HEK293 (cell line): ENCODE data around the gene DDX23.
A peak's percentile ranks its signal among the peaks of the same experiment; 100 is the strongest.
"Not testable (repeated sequence)": the region's sequence is repeated elsewhere in the genome, so short reads cannot be mapped to it uniquely, and the experiment has no call there.

Experiments used
- CTCF ChIA-PET: fragments of 350-600 bp; formaldehyde crosslinking; extraction: SDS; loops from one replicate; lab custom pipeline; 2021; ENCODE audit warnings: antibody characterized with exemption; lab: Yijun Ruan, JAX
- POLR2A ChIA-PET: fragments of 300-600 bp; formaldehyde crosslinking; extraction: SDS; loops from one replicate; lab custom pipeline; 2020; ENCODE audit warnings: antibody characterized with exemption, inconsistent platforms; lab: Yijun Ruan, JAX
- H3K27ac ChIP-seq: fragments of 200-500 bp; sonication (Bioruptor generic); 2 replicates; pipeline ENCODE4 v1.5.1; 2014; ENCODE audit warnings: low read depth, low read length, control low read depth, inconsistent platforms; ENCODE audit errors: extremely low read depth
- H3K36me3 ChIP-seq, 2 experiments: fragments of 200-500 bp in 1 of 2; sonication (Bioruptor generic) in 1 of 2; 1 replicate in 1 of 2; 2 replicates in 1 of 2; pipeline ENCODE4 v1.5.1; 2014 to 2017; ENCODE audit warnings: inconsistent platforms in 2 of 2, low read length in 2 of 2; ENCODE audit not compliant: control insufficient read depth in 2 of 2, insufficient read depth in 1 of 2
- H3K4me1 ChIP-seq: fragments of 200-500 bp; sonication (Bioruptor generic); 2 replicates; pipeline ENCODE4 v1.5.1; 2014; ENCODE audit warnings: mild to moderate bottlenecking, low read length, inconsistent platforms; ENCODE audit not compliant: control insufficient read depth, insufficient read depth
- H3K4me3 ChIP-seq: 2 replicates; pipeline ENCODE4 v1.5.1; 2011; ENCODE audit warnings: low read depth, mild to moderate bottlenecking, control low read depth, low read length, moderate library complexity
- H3K9me3 ChIP-seq: fragments of 200-500 bp; sonication (Bioruptor generic); 2 replicates; pipeline ENCODE4 v1.5.1; 2014; ENCODE audit warnings: low read depth, low read length, inconsistent platforms; ENCODE audit not compliant: control insufficient read depth, insufficient read depth
- OVOL3 ChIP-seq: fragments of 450-650 bp; formaldehyde crosslinking; IDR thresholded peaks from 2 replicates; pipeline ENCODE4 v1.5.1; 2016; ENCODE audit warnings: missing biosample characterization, missing genetic modification characterization
- ZFP3 ChIP-seq: fragments of 450-650 bp; formaldehyde crosslinking; IDR thresholded peaks from 2 replicates; pipeline ENCODE4 v1.5.1; 2016; ENCODE audit warnings: low read depth, missing biosample characterization, missing genetic modification characterization
- ZFP69B ChIP-seq: fragments of 450-650 bp; formaldehyde crosslinking; IDR thresholded peaks from 2 replicates; pipeline ENCODE4 v1.5.1; 2016; ENCODE audit warnings: missing biosample characterization, missing genetic modification characterization
- ZNF132 ChIP-seq: fragments of 450-650 bp; formaldehyde crosslinking; IDR thresholded peaks from 2 replicates; pipeline ENCODE4 v1.5.1; 2017; ENCODE audit warnings: missing biosample characterization, missing genetic modification characterization, borderline replicate concordance
- ZNF335 ChIP-seq: fragments of 450-650 bp; formaldehyde crosslinking; conservative IDR thresholded peaks from 2 replicates; pipeline ENCODE4 v1.5.1; 2016; ENCODE audit warnings: missing biosample characterization, missing genetic modification characterization
- ZNF555 ChIP-seq: fragments of 450-650 bp; formaldehyde crosslinking; conservative IDR thresholded peaks from 2 replicates; pipeline ENCODE4 v1.5.1; 2017; ENCODE audit warnings: missing biosample characterization, mild to moderate bottlenecking, missing genetic modification characterization, inconsistent platforms
- ZNF561 ChIP-seq: fragments of 450-650 bp; IDR thresholded peaks from 2 replicates; pipeline ENCODE4 v1.5.1; 2018; ENCODE audit warnings: missing biosample characterization, missing genetic modification characterization, borderline replicate concordance
- ZNF701 ChIP-seq: fragments of 450-650 bp; formaldehyde crosslinking; IDR thresholded peaks from 2 replicates; pipeline ENCODE4 v1.5.1; 2016; ENCODE audit warnings: missing biosample characterization, missing genetic modification characterization
- ZNF776 ChIP-seq: fragments of 450-650 bp; formaldehyde crosslinking; IDR thresholded peaks from 2 replicates; pipeline ENCODE4 v1.5.0; 2017; ENCODE audit warnings: missing biosample characterization, missing genetic modification characterization, borderline replicate concordance
- ZSCAN23 ChIP-seq: fragments of 450-650 bp; formaldehyde crosslinking; IDR thresholded peaks from 2 replicates; pipeline ENCODE4 v1.5.1; 2016; ENCODE audit warnings: missing biosample characterization, missing genetic modification characterization
- TF ChIP-seq, protein P1 (sequence below): fragments of 450-650 bp; formaldehyde crosslinking; IDR thresholded peaks from 2 replicates; pipeline ENCODE4 v1.5.1; 2016; ENCODE audit warnings: missing biosample characterization, missing genetic modification characterization
- TF ChIP-seq, protein P2 (sequence below): fragments of 450-650 bp; formaldehyde crosslinking; IDR thresholded peaks from 2 replicates; pipeline ENCODE4 v1.5.1; 2017; ENCODE audit warnings: missing biosample characterization, missing genetic modification characterization
- TF ChIP-seq, protein P3 (sequence below): fragments of 450-650 bp; IDR thresholded peaks from 2 replicates; pipeline ENCODE4 v1.5.1; 2018; ENCODE audit warnings: missing biosample characterization, missing genetic modification characterization

DDX23 gene

DNA sequence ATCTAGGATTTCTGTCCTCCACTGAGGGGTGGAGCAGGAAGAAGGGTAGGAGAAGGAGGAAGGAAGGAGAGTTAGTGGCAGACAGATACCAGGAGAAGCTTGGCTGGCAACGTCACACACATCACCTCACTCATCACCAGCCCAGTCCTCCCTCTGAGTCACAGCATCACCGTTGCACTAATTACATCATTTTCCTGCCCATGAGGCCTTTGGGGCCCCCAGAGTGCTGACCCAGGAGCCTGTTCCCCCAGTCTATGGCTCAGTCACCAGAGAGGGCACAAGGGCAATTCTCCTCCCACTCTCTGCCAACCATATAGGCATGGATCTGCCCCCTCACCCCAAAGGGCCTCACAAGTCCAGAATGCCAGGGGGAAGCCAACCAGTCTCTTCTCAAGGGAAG, 9.1 kb upstream of the DDX23 start (continued):
- TF ChIP-seq, protein P1, sequence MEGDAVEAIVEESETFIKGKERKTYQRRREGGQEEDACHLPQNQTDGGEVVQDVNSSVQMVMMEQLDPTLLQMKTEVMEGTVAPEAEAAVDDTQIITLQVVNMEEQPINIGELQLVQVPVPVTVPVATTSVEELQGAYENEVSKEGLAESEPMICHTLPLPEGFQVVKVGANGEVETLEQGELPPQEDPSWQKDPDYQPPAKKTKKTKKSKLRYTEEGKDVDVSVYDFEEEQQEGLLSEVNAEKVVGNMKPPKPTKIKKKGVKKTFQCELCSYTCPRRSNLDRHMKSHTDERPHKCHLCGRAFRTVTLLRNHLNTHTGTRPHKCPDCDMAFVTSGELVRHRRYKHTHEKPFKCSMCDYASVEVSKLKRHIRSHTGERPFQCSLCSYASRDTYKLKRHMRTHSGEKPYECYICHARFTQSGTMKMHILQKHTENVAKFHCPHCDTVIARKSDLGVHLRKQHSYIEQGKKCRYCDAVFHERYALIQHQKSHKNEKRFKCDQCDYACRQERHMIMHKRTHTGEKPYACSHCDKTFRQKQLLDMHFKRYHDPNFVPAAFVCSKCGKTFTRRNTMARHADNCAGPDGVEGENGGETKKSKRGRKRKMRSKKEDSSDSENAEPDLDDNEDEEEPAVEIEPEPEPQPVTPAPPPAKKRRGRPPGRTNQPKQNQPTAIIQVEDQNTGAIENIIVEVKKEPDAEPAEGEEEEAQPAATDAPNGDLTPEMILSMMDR (tag by site-specific recombination) = no peak
- TF ChIP-seq ZSCAN23 (no peak), ZNF335 (tag by site-specific recombination) (peak; percentile 69)
- TF ChIP-seq, protein P2, sequence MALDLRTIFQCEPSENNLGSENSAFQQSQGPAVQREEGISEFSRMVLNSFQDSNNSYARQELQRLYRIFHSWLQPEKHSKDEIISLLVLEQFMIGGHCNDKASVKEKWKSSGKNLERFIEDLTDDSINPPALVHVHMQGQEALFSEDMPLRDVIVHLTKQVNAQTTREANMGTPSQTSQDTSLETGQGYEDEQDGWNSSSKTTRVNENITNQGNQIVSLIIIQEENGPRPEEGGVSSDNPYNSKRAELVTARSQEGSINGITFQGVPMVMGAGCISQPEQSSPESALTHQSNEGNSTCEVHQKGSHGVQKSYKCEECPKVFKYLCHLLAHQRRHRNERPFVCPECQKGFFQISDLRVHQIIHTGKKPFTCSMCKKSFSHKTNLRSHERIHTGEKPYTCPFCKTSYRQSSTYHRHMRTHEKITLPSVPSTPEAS = no peak

DNA sequence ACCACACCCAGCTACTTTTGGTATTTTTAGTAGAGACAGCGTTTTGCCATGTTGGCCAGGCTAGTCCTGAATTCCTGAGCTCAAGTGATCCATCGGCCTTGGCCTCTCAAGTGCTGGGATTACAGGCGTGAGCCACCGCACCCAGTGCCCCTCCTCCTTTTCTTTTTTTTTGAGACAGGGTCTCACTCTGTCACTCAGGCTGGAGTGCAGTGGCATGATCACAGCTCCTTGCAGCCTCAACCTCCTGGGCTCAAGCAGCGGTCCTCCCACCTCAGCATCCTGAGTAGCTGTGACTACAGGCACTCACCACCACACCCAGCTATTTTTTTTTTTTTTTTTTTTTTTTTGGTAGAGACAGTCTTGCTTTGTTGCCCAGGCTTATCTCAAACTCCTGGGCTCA, 8.3 kb upstream of the DDX23 start:
- not testable (repeated sequence) for H3K4me3 ChIP-seq, H3K9me3 ChIP-seq, H3K4me1 ChIP-seq, H3K27ac ChIP-seq
- peaks cover 0 to 31% of the 10 kb centered on the region in 2 experiments; a peak in 2 of 3 replicates for H3K36me3 ChIP-seq
- CTCF ChIA-PET = interaction anchor here (0.7 to 11.8 kb wide), 4 partner anchors 30 to 128 kb away, joined by 3 to 301 read pairs (median 6); no protein-coding TSS in a partner anchor
- POLR2A ChIA-PET = interaction anchor here (0.5 to 0.6 kb wide), 4 partner anchors 65 to 271 kb away, joined by 3 to 8 read pairs (median 3); partner anchors contain the start of gene TUBA1B

DNA sequence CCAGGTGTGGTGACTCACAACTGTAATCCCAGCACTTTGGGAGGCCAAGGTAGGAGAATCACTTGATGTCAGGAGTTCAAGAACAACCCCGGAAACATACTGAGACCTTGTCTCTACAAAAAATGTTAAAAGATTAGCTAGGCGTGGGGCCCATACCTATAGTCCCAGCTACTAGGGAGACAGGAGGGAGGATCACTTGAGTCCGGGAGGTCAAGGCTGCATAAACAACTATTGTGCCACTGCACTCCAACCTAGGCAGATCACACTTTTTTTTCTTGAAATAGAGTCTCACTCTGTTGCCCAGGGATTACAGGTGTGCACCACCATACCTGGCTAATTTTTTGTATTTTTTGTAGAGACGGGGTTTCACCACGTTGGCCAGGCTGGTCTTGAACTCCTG, 7.6 kb upstream of the DDX23 start:
- no peak overlapping the region for H3K27ac ChIP-seq
- no peaks in the 10 kb centered on the region for H3K9me3 ChIP-seq
- H3K4me1 ChIP-seq = no peaks in the 10 kb centered on the region
- no peak overlapping the region for H3K4me3 ChIP-seq
- TF ChIP-seq ZNF776 (tag by site-specific recombination) (no peak), ZNF561 (tag by site-specific recombination) (no peak), ZNF555 (no peak), OVOL3 (tag by site-specific recombination) (no peak), ZFP69B (tag by site-specific recombination) (no peak), ZNF701 (tag by site-specific recombination) (no peak)
- TF ChIP-seq, protein P3, sequence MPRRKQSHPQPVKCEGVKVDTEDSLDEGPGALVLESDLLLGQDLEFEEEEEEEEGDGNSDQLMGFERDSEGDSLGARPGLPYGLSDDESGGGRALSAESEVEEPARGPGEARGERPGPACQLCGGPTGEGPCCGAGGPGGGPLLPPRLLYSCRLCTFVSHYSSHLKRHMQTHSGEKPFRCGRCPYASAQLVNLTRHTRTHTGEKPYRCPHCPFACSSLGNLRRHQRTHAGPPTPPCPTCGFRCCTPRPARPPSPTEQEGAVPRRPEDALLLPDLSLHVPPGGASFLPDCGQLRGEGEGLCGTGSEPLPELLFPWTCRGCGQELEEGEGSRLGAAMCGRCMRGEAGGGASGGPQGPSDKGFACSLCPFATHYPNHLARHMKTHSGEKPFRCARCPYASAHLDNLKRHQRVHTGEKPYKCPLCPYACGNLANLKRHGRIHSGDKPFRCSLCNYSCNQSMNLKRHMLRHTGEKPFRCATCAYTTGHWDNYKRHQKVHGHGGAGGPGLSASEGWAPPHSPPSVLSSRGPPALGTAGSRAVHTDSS (tag by site-specific recombination) = no peak
- TF ChIP-seq, all 188 proteins: peak for 0
- POLR2A ChIA-PET = no interaction called here
- CTCF ChIA-PET = interaction anchor here (0.7 to 11.8 kb wide), 5 partner anchors 31 to 144 kb away, joined by 3 to 301 read pairs (median 3); no protein-coding TSS in a partner anchor
- peaks cover 0 to 31% of the 10 kb centered on the region in 2 experiments; a peak in 2 of 3 replicates for H3K36me3 ChIP-seq

DNA sequence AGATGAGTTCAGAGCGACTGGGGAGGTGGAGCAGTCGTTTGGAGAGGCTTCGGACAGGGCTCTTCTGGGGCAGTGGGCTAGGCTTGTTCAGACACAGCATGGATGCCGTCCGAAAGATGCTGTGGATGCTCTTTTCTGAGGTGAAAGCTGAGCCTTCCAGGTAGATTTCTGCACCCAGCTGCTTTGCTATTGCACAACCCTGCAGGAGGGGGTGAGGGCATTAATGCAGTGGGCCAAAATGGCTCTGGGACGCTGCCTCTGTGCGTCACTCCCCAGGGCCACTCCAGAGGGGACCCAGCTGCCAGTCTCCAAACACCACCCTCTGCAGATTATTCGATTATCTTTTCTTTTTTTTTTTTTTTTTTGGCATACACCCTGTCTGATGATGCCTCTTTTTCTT, 6.1 kb upstream of the DDX23 start:
- TF ChIP-seq ZNF132 (tag by site-specific recombination) (no peak), ZFP3 (tag by site-specific recombination) (no peak)
- Histone ChIP-seq H3K36me3 (peaks cover 0 to 31% of the 10 kb centered on the region in 2 experiments; a peak in 2 of 3 replicates), H3K4me1 (no peaks in the 10 kb centered on the region), H3K27ac (no peak overlapping the region), H3K4me3 (no peak overlapping the region), H3K9me3 (no peaks in the 10 kb centered on the region)
- ChIA-PET CTCF (interaction anchor here (0.9 to 11.8 kb wide), 4 partner anchors 25 to 78 kb away, joined by 3 to 301 read pairs (median 3); a partner anchor contains a TSS), POLR2A (interaction anchor here (0.7 to 2.7 kb wide), 3 partner anchors 8 to 163 kb away, joined by 4 to 16 read pairs (median 4); partner anchors contain the start of gene RND1)
